ENCODE measurements around the gene GDNF.

DNA sequence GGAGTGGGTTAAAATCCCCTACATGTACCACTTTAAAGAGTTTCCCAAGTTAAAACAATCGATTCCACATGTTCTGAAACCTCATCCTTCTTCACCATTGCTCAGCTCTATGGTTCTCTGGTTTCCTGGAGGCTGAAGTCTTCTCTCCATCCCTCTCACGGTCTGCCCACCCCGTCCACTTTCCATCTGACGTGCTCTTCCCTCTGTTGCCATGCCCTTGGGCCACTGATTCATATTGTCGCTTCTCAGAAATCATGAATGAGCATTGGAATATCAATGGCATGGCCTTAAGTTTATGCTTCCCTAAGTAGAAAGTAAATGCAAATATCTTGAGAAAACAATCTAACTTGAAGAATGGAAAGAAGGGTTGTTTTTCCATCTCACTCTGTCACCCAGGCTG, 30.9 kb downstream of the GDNF start:
- TF ChIP-seq POLR2AphosphoS5 (IDR thresholded peaks at IDR 0.05) (no peak), CTCF (IDR thresholded peaks at IDR 0.05) (no peak)
